DMS53 treated with DMSO at 0.1 percent for 48 hours (cell line): ENCODE results near the gene LRRC26.

Experiments used
- DNase-seq: peaks from one replicate; lab custom pipeline; 2025; ENCODE audit not compliant: unreplicated experiment; lab: John Stamatoyannopoulos, UW

LRRC26 gene

DNA sequence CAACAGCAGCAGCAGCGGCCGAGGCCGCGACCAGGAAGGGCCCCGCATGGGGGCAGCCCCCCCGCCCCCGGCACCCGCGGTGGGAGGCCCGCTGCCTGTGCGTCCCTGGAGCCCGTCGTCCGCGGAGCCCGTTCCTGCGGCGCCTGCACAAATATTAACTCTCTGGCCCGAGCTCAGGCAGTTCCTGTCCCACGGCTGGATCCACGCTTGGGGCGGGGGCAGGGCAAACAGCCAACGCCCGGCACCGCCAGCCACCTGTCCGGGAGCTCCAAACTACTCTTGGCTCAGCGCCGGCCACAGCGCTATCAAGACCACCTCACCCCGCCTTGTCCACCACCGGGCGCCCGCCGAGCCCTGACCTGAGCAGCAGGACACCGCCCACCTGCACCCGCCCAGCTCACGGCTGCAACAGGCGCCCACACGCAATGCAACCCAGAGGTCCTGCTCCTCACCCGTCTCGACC, at the start of gene LRRC26:
Gene LRRC26, minus strand, starts transcription at position 156 of the 463 bp plus-strand sequence. Its CDS starts 108 bp downstream, at position 48.
- no peak for DNase-seq

DNA sequence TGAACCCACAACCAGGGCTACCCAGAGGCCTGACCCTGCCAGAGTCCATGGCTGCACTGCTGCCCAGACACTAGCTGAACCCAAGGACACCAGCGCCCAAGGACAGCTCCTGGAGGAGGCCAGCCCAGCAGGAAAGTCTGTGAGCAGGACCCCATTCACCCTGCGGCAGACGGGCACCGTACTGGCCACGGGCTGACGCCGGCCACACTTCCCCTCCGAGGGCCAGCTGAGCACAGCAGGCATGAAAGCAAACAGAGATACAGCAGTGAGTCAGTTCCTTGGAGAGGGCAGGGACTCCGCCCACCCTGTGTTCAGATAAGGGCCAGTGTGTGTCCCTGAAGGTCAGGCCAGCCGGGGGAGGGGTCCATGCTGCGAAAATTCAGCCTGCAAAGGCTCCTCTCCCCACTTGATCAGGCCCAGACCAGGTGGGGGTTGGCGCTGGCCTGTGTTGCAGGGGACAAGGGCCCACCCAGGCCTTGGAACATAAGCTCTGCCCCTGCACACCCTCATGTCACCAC, 49.0 kb upstream of the LRRC26 start:
- DNase-seq: peak; percentile 85

- DNase-seq: no peak
Measured at GRCh38 chr9:137218212-137218753, 48.4 kb upstream of the LRRC26 start.

DNA sequence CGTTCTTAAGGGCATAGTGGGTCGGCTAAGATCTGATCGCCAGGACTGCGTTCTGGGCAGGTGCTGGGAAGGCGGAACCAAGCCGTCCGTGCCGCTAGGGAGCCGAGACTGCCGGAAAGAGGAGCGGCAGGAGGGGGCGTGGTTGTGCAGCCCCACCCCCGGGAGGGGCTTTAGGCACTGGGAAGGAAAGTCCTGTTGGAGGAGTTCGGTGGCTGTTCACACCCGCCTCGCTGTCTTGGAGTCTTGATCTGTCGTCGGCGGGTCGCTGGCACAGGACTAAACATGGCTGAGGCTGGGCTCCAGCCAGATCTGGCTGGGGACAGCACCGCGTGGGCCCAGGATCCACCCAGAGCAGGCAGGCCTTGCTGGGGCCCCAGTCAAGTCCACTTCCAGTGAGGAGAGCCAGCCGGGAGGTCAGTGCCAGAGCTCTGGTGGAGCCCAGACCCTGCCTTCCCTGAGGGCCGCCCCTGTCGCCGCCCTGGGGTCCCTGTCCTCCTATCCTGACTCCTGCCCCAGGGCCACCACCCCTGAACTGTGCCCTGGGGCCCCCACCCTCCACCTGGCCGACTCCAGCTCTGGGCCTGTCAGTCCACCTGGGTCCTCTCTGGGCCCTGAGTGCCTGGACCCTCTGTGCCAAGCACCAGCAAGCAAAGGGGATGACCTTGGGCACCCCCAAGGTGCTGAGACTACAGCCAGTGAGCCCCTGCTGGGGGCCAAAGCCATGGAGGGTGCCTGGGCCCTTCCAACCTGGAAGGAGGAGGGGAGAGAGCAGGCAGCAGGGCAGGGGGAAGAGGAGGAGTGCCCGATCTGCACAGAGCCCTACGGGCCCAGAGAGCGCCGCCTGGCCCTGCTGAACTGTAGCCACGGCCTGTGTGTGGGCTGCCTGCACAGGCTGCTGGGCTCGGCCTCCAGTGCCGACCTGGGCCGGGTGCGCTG, 47.7 kb upstream of the LRRC26 start:
- no peak for DNase-seq

DNA sequence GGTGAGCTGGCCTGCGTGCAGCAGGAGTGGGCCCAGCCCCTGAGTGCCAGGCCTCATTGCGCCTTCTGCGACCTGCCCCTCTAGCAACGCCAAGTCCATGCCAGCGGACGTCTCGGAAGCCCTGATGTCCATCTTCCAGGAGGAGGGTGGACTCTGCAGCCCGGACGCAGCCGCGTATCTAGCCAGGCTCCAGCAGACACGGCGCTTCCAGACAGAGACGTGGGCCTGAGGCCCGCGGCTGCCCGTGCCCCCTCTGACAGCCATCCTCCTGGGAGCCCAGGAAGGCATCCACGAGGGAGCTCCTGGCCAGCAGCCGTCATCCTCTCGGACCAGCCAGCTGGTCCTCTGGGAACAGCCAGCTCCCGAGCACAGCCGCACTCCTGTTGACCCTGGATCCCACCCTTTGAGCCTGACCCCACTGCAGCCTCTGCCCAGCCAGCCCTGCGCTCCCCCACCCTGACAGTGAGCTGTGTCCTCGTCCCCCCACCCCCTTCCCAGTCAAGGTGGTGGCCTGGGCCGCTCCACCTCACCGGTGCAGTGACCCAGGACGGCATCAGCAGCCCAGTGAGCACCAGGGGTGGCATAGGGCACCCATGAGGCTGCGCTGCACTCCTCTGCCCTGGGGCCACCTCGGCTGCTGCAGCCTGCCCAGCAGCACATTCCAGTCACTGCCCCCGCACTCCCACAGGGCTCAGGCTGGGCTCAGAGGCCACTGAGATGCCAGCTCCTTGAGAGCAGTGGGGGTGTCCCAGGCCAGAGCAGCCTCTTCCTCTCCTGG, 46.5 kb upstream of the LRRC26 start:
- no peak for DNase-seq

- no peak for DNase-seq
Measured at GRCh38 chr9:137215196-137215986, 45.5 kb upstream of the LRRC26 start.

GRCh38 chr9:137214620-137215019, 44.8 kb upstream of the LRRC26 start:
- no peak for DNase-seq

DNA sequence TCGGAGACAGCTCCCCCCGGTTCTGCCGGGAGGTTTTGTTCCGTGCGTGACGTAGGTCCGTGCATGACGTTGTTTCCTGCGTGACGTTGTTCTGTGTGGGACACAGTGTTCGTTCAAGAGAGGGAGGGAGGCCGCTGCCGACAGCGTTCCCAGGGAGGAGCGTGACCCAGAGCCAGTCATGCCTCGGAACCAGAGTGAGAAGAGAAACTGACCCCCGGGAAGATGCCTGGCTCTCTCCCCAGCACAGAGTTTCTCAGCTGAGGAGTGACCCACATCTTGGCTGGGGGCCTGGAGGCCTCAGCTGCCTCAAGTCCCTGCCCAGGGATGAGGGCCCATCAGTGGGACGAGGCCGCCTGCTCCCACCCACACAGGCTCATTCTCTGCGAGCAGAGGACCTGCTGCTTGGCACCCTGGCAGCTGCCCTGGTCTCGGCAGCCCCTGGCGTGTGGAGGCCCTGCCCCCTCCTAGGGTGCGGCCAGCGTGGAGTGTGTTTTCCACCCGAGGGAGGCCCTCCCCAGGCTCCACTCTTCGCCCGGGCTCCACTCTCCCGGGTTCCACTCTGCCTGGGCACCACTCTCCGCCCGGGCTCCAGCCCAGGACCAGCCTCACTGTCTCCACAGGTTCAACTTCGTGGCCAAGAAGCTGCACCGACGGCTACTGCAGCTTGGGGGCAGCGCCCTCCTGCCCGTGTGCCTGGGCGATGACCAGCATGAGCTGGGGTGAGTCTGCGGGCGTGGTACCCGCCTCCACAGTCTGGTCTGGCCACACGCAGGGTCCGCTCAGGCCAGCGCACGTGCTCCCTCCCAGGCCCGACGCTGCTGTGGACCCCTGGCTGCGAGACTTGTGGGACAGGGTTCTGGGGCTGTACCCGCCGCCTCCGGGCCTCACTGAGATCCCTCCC, 43.6 kb upstream of the LRRC26 start:
- no peak for DNase-seq

DNA sequence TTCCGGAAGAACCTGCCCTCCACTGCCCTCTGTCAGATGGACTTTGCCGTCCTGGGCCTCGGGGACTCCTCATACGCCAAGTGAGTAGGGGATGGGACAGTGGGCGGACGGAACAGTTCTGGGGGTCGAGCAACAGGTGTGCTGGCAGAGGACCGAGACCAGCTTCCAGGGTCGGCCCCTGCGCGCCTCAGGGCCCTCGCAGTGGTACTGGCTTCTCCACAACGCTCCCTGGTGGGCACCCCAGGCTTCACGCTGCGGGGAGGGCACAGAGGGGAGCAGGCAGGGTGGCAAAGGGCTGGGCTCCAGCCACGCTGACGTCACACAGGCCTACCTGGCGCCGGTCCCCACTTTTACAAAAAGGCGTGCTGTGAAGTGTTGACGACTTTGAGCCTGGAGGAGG, 42.7 kb upstream of the LRRC26 start:
- no peak for DNase-seq

DNA sequence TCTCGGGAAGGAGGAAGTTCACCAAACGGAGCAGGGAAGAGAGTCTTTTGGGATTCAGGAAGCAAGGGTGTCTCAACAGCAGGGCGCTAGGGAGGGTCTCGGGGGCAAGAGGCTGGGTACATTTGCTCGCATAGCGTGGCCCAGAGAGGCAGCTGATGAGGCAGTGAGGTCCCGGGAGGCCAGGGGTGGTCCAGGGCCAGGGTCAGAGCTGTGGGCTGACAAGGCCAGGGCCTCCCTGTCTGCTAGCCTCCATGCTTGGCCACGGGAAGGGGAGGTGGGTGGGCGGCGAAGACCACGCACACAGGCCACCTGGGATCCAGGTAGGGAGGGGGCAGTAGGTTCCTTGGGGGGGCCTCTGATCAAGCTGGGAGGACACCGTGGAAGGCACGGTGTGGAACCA, 41.7 kb upstream of the LRRC26 start:
- no peak for DNase-seq

DNA sequence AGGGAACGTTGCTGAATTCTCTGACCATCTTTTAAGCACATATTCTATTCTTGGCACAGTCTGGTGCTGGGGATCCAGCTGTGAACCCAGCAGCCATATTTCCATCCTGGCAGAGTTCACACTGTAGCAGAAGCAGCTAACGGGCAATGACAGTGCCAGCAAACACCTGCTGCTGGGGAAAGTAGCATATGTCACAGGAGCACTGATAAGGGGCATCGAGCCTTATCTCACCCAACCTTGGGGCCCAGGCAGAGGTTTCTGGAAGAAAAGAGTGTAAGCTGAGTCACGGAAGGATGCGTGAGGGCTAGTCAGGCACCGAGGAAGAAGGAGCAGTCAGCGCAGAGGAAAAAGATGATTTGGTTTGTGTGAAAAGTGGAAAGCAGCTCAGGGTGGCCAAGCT, 36.8 kb upstream of the LRRC26 start:
- no peak for DNase-seq

- DNase-seq: peak; percentile 61
Measured at GRCh38 chr9:137205126-137206069, 35.5 kb upstream of the LRRC26 start, which contains the start of the genes NDOR1 and TMEM203. NDOR1 (plus strand) TSS chr9:137205700; CDS start chr9:137205778, 78 bp downstream. TMEM203 (minus strand) TSS chr9:137205648; CDS start chr9:137205414, 234 bp downstream.

DNA sequence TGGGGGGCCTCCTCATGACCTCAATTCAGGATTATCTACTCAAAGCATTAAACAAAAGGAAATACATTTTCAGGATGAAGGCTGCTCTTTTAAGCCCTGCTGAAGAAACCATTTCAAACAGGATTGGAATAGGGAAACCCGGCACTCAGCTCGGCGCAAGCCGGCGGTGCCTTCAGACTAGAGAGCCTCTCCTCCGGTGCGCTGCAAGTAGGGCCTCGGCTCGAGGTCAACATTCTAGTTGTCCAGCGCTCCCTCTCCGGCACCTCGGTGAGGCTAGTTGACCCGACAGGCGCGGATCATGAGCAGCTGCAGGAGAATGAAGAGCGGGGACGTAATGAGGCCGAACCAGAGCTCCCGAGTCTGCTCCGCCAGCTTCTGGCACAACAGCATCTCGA, 34.9 kb upstream of the LRRC26 start:
- DNase-seq: no peak

DNA sequence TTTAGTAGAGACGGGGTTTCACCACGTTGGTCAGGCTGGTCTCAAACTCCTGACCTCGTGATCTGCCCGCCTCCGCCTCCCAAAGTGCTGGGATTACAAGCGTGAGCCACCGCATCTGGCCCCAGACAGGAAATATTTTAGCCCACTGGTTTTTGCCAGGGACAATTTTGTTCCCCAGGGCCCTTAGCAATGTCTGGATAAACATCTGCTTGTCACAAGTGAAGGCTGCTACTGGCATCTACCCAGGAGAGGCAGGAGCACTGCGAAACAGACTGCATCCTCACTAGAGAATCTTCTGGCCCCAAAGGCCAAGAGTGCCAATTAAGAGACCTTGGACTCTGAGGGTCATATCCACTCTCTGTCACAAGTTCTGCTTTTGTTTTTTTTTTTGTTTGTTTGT, 33.1 kb upstream of the LRRC26 start:
- no peak for DNase-seq

- DNase-seq: no peak
Measured at GRCh38 chr9:137201205-137201868, 31.5 kb upstream of the LRRC26 start.

- peak; percentile 98 for DNase-seq
Measured at GRCh38 chr9:137200311-137201204, 30.7 kb upstream of the LRRC26 start, which contains the start of gene TPRN. TPRN (minus strand) TSS chr9:137200741; CDS start chr9:137200711, 30 bp downstream.
